ENCODE results near the gene ARHGAP15.

GRCh38 chr2:143280097-143280757 lies 151.0 kb downstream of the ARHGAP15 start:
- no peak for TF ChIP-seq CTCF (IDR thresholded peaks at IDR 0.05 in 2 of 3, conservative IDR thresholded peaks at IDR 0.05 in 1 of 3; ENCODE audit: borderline replicate concordance in 1 of 3, insufficient read depth in 1 of 3, low read depth in 2 of 3, low read length in 2 of 3)
- TF ChIP-seq POLR2AphosphoS5 (IDR thresholded peaks at IDR 0.05; ENCODE audit: low read depth, low read length) = no peak
- TF ChIP-seq EZH2 (IDR thresholded peaks at IDR 0.05) = no peak
- TF ChIP-seq ZFX (IDR thresholded peaks at IDR 0.05) = no peak
- TF ChIP-seq FOSL1 (IDR thresholded peaks at IDR 0.05; ENCODE audit: low read depth) = no peak
- no peak for TF ChIP-seq SIN3A (IDR thresholded peaks at IDR 0.05; ENCODE audit: low read depth)
- no peak for TF ChIP-seq EZH2phosphoT487 (IDR thresholded peaks at IDR 0.05; ENCODE audit: borderline replicate concordance)
- no peak for TF ChIP-seq RAD21 (IDR thresholded peaks at IDR 0.05; ENCODE audit: low read depth)
